SK-N-SH (cell line): ENCODE data around the gene PPME1.

ENCODE experiments used
- CHD2 ChIP-seq: fragments of 150-350 bp; IDR thresholded peaks from 2 replicates; pipeline ENCODE4 v1.6.1; 2018; ENCODE audit warnings: low read length; ENCODE audit not compliant: partially characterized antibody
- CTCF ChIP-seq: fragments of 200-600 bp; sonication (generic); IDR thresholded peaks from 2 replicates; pipeline ENCODE4 v1.6.1; 2017; ENCODE audit warnings: antibody characterized with exemption, mild to moderate bottlenecking, moderate library complexity
- EP300 ChIP-seq, 2 experiments: IDR thresholded peaks; 2 replicates each; pipeline versions ENCODE4 v1.4.0 to v1.6.1; 2012; ENCODE audit warnings: borderline replicate concordance in 1 of 2, low read depth in 1 of 2, low read length in 1 of 2
- GABPA ChIP-seq: IDR thresholded peaks from 2 replicates; pipeline ENCODE4 v1.4.0; 2012; ENCODE audit warnings: low read depth, mild to moderate bottlenecking
- POLR2AphosphoS5 ChIP-seq: IDR thresholded peaks from 2 replicates; pipeline ENCODE4 v1.6.1; 2012; ENCODE audit warnings: low read depth, low read length
- REST ChIP-seq: IDR thresholded peaks from 2 replicates; pipeline ENCODE4 v1.6.1; 2012; ENCODE audit warnings: mild to moderate bottlenecking, low read depth, low read length, moderate library complexity
- RXRA ChIP-seq: IDR thresholded peaks from 2 replicates; pipeline ENCODE4 v1.4.0; 2012; ENCODE audit warnings: low read depth, mild to moderate bottlenecking, borderline replicate concordance
- SIN3A ChIP-seq: IDR thresholded peaks from 2 replicates; pipeline ENCODE4 v1.6.1; 2012; ENCODE audit warnings: low read depth, mild to moderate bottlenecking, low read length, moderate library complexity, borderline replicate concordance
- USF1 ChIP-seq: IDR thresholded peaks from 2 replicates; pipeline ENCODE4 v1.4.0; 2012; ENCODE audit warnings: low read depth, borderline replicate concordance
- USF2 ChIP-seq: fragments of 150-350 bp; IDR thresholded peaks from 2 replicates; pipeline ENCODE4 v1.6.1; 2017; ENCODE audit warnings: antibody characterized with exemption, low read length, low read depth, borderline replicate concordance
- YY1 ChIP-seq: IDR thresholded peaks from 2 replicates; pipeline ENCODE4 v1.4.0; 2012; ENCODE audit warnings: low read depth, mild to moderate bottlenecking

GRCh38 chr11:74121804-74122203 lies 49.3 kb upstream of the PPME1 start:
- no peak for TF ChIP-seq CHD2
- no peak for TF ChIP-seq SIN3A
- TF ChIP-seq POLR2AphosphoS5 = no peak
- TF ChIP-seq CTCF = no peak
- no peak for TF ChIP-seq YY1
- no peak for TF ChIP-seq USF2
- no peak for TF ChIP-seq RXRA
- TF ChIP-seq USF1 = no peak
- TF ChIP-seq REST = no peak
- TF ChIP-seq EP300 (IDR thresholded peaks at IDR 0.05; ENCODE audit: borderline replicate concordance in 1 of 2, low read depth in 1 of 2, low read length in 1 of 2) = no peak
- TF ChIP-seq GABPA = no peak
